ENCODE data around the gene C1RL. TPM values are rescaled to one million over a fixed set of nuclear protein-coding genes. Genes with fewer than 3 reads are reported as not detected.
A peak's percentile ranks its signal among the peaks of the same experiment; 100 is the strongest.

Gene C1RL
- total and polyA plus RNA-seq, 2 of the 4 experiments (the other 2 are of a cell fraction), result 9.1 to 12.3 TPM

DNA sequence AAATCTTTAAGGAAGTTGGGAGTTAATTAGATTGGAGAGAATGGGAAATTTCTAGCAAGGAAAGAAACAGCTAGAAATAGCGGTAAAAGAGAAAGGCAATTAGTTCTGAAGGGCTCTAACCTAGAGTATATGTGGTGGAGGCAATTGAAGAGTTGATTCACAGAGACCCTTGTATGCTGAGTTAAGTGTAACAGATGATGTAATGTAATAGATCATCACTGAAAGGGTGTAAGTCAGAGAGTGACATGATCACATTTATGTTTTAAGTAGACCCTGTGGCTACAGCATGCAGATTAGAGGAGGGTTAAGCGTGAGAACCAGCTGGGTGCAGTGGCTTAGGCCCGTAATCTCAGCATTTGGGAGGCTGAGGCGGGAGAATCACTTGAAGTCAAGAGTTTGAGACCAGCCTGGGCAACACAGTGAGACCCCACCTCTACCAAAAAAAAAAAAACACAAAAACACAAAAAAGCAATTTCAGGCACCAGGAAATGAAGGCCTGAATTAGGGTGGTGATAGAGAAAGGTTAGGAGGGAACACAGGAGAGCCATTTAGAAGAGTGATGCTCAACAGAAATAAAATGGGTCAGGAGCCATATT lies 16.7 kb upstream of the C1RL start:
- TSS peak; percentile 4 for BruUV-seq (replicated peaks)
- POLR2A ChIA-PET (ENCODE audit: unreplicated experiment), result interaction anchor here (0.5 kb wide), 1 partner anchor 21 kb away, joined by 6 read pairs; no protein-coding TSS in a partner anchor

More for the DNA sequence above, 16.7 kb upstream of the C1RL start:
- intact Hi-C loops (cut with micrococcal nuclease), result no loop called here
- Histone ChIP-seq H3K4me1 (ENCODE audit: control insufficient read depth, insufficient read depth, low read length) (peaks cover 4% of the 10 kb centered on the region; the same call in 1 of the 2 replicates), H3K14ac (replicated peaks; ENCODE audit: low read depth, low read length) (no peak overlapping the region), H4K20me1 (ENCODE audit: insufficient read depth, low read length) (no peaks in the 10 kb centered on the region), H3K9me3 (ENCODE audit: control insufficient read depth, insufficient read depth, low read length) (no peaks in the 10 kb centered on the region), H2BK120ac (ENCODE audit: low read depth, low read length) (no peak overlapping the region), H2BK5ac (ENCODE audit: low read depth, low read length, poor library complexity, severe bottlenecking) (no peak overlapping the region), H2BK15ac (ENCODE audit: low read depth, low read length) (no peak overlapping the region), H3K4me3 (ENCODE audit: insufficient read depth, low read depth, low read length) (no peak overlapping the region), H2AFZ (replicated peaks; ENCODE audit: low read length, poor library complexity) (no peak overlapping the region), H3K27ac (ENCODE audit: insufficient read depth, low read length) (no peak overlapping the region), H3K9me1 (ENCODE audit: insufficient read depth, low read length) (peaks cover 5% of the 10 kb centered on the region; the same call in 1 of the 2 replicates), H3K56ac (ENCODE audit: extremely low read depth, insufficient read depth, low read length) (no peak overlapping the region), H2BK20ac (ENCODE audit: low read depth, low read length) (no peak overlapping the region), H3K27me3 (ENCODE audit: control insufficient read depth, insufficient read depth, low read length) (no peaks in the 10 kb centered on the region), H3K23ac (ENCODE audit: low read depth, low read length) (no peak overlapping the region), H3K4me2 (ENCODE audit: low read depth, low read length) (no peak overlapping the region), H4K91ac (ENCODE audit: insufficient read depth, low read depth, low read length) (no peak overlapping the region), H3K9ac (ENCODE audit: low read depth, low read length) (no peak overlapping the region), H2AK9ac (replicated peaks; ENCODE audit: low read depth, low read length, poor library complexity) (no peak overlapping the region), H4K5ac (ENCODE audit: low read depth, low read length) (no peak overlapping the region), H3K79me1 (ENCODE audit: low read depth in 1 of 2, low read length in 2 of 2) (no peaks in the 10 kb centered on the region), H3K36me3 (ENCODE audit: control insufficient read depth, insufficient read depth, low read length) (peaks cover 5% of the 10 kb centered on the region), H3K18ac (ENCODE audit: low read depth, low read length) (no peak overlapping the region), H4K8ac (ENCODE audit: low read depth in 2 of 2, low read length in 2 of 2) (no peak overlapping the region), H3K4ac (ENCODE audit: low read depth, low read length) (no peak overlapping the region), H2AK5ac (ENCODE audit: low read depth, low read length) (no peak overlapping the region)
- in situ Hi-C loops (cut with MboI; ENCODE audit: low sequenced_read_pairs), result no loop called here
- ATAC-seq (ENCODE audit: low read depth) (no peak), DNase-seq (no peak)
- CTCF ChIA-PET, result no interaction called here
- no peak for TF ChIP-seq NFE2L2 (IDR thresholded peaks at IDR 0.05; ENCODE audit: low read depth, low read length)
- TF ChIP-seq CEBPB (IDR thresholded peaks at IDR 0.05; ENCODE audit: low read depth, low read length), result no peak
- TF ChIP-seq, protein P1, sequence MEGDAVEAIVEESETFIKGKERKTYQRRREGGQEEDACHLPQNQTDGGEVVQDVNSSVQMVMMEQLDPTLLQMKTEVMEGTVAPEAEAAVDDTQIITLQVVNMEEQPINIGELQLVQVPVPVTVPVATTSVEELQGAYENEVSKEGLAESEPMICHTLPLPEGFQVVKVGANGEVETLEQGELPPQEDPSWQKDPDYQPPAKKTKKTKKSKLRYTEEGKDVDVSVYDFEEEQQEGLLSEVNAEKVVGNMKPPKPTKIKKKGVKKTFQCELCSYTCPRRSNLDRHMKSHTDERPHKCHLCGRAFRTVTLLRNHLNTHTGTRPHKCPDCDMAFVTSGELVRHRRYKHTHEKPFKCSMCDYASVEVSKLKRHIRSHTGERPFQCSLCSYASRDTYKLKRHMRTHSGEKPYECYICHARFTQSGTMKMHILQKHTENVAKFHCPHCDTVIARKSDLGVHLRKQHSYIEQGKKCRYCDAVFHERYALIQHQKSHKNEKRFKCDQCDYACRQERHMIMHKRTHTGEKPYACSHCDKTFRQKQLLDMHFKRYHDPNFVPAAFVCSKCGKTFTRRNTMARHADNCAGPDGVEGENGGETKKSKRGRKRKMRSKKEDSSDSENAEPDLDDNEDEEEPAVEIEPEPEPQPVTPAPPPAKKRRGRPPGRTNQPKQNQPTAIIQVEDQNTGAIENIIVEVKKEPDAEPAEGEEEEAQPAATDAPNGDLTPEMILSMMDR (conservative IDR thresholded peaks at IDR 0.05; ENCODE audit: low read depth, low read length), result no peak
- no peak for TF ChIP-seq FOS (IDR thresholded peaks at IDR 0.05; ENCODE audit: low read depth, low read length)
- TF ChIP-seq SMC3 (IDR thresholded peaks at IDR 0.05; ENCODE audit: low read depth, low read length), result no peak
- no peak for TF ChIP-seq RAD21 (IDR thresholded peaks at IDR 0.05; ENCODE audit: low read length)
- dilution Hi-C loops (cut with HindIII; ENCODE audit: low sequenced_read_pairs, unreplicated experiment), result no loop called here
- WGBS, 2 experiments (ENCODE audit: extremely low coverage in 2 of 2, insufficient read length in 1 of 2), result 100% methylated on average over 1 of the region's 4 CpGs

All from IMR-90 (cell line).